Calu3 (cell line): ENCODE measurements around the gene CNOT6. TPM values are rescaled to one million over a fixed set of nuclear protein-coding genes. Genes with fewer than 3 reads are reported as not detected.

ENCODE experiments used
- total RNA-seq: library from RNA; stranded (reverse); gene quantifications from 2 replicates; pipeline ENCODE4 v1.2.3, GENCODE V29; 2022

Gene CNOT6
- total RNA-seq, 1 experiment from 2014 or later, result 57.1 TPM

Other genes with a start within 250 kb of the CNOT6 start
- gene MAPK9, start 202.3 kb upstream of the CNOT6 start, total RNA-seq, result 63.3 and 65.4 TPM in 2 replicates
- 0.12 TPM in 1 of 2 replicates, not detected in the other for gene GFPT2, start 141.0 kb upstream of the CNOT6 start, total RNA-seq
- not detected in 2 replicates for gene SCGB3A1, start 97.1 kb downstream of the CNOT6 start, total RNA-seq
- gene FLT4, start 155.2 kb downstream of the CNOT6 start, total RNA-seq, result not detected in 2 replicates
- not detected in 2 replicates for gene OR2Y1, start 245.7 kb downstream of the CNOT6 start, total RNA-seq